CD4-positive, alpha-beta T cell treated with Interleukin-15 for 4 hours (primary cell): ENCODE data around the gene ADCY10.
"Not testable (repeated sequence)": the region's sequence is repeated elsewhere in the genome, so short reads cannot be mapped to it uniquely, and the experiment has no call there.

ENCODE experiments used
- DNase-seq: peaks from one replicate; pipeline ENCODE4 v3.0.0-alpha.2; 2020; ENCODE audit warnings: low spot score

Gene ADCY10

GRCh38 chr1:167913895-167914496, at the start of gene ADCY10:
ADCY10 (minus strand) TSS chr1:167914134; CDS start chr1:167905140, 8,994 bp downstream.
- DNase-seq, result no peak

- DNase-seq, result no peak
These were observed 43.8 kb upstream of the ADCY10 start for GRCh38 chr1:167957710-167958109.

- no peak for DNase-seq
These were observed 42.0 kb upstream of the ADCY10 start for GRCh38 chr1:167955915-167956314.

GRCh38 chr1:167950569-167950968, 36.6 kb upstream of the ADCY10 start:
- no peak for DNase-seq

DNA sequence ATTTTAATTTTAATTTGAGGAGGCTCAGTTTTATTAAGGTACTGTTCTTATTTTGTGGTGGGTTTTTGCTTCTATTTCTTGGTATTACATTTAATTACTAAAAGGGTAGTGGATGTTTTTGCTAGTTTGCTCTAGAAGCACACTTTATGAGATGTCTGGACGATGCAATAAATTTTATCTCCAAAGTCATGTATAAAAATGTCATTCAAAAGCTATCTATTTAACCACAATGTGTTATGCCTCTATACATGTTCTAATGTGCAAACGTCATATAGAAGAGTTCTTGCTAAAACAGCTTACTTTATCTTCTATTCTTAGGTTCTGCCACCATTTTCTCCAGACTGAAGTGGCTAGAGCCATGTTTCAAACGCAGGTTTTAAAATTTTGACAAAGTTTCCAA, 35.9 kb upstream of the ADCY10 start:
- DNase-seq, result no peak

DNA sequence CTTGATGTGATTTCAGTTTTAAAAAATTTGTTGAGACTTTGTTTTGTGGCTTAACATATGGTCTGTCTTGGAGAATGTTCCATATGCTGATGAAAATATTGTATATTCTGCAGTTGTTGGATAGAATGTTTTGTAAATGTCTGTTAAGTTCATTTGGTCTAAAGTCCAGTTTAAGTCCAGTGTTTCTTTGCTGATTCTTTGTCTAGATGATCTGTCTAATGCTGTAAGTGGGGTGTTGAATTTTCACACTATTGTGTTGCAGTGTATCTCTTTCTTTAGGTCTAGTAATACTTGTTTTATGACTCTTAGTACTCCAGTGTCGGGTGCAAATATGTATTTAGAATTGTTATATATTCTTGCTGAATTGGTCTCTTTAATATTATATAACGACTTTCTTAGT, 33.8 kb upstream of the ADCY10 start:
- DNase-seq, result no peak

DNA sequence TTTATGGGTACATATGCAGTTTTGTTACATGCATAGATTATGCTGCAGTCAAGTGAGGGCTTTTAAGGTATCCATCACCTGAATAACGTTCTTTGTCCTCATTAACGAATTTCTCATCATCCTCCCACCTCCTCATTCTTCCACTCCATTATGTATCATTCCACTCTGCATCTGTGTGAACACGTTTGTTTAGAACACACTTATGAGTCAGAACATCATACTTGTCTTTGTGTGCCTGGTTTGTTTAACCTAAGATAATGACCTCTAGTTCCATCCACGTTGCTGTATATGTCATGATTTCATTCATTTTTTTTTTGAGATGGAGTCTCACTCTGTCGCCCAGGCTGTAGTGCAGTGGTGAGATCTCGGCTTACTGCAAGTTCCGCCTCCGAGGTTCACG, 29.6 kb upstream of the ADCY10 start:
- no peak for DNase-seq

GRCh38 chr1:167940264-167940663, 26.3 kb upstream of the ADCY10 start:
- no peak for DNase-seq

GRCh38 chr1:167938080-167938636, 24.2 kb upstream of the ADCY10 start:
- DNase-seq, result no peak

- DNase-seq, result no peak
These were observed 23.7 kb upstream of the ADCY10 start for GRCh38 chr1:167937709-167938010.

- peak; percentile 60 for DNase-seq
These were observed 23.2 kb upstream of the ADCY10 start, which contains the start of gene MPC2 for GRCh38 chr1:167936930-167937708. MPC2 (minus strand) TSS chr1:167937072; CDS start chr1:167935841, 1,231 bp downstream.

- DNase-seq, result peak; percentile 99
These were observed 22.4 kb upstream of the ADCY10 start, which contains the start of gene DCAF6 for GRCh38 chr1:167936068-167936929. DCAF6 (plus strand) TSS chr1:167936683; CDS start chr1:167936912, 229 bp downstream.

DNA sequence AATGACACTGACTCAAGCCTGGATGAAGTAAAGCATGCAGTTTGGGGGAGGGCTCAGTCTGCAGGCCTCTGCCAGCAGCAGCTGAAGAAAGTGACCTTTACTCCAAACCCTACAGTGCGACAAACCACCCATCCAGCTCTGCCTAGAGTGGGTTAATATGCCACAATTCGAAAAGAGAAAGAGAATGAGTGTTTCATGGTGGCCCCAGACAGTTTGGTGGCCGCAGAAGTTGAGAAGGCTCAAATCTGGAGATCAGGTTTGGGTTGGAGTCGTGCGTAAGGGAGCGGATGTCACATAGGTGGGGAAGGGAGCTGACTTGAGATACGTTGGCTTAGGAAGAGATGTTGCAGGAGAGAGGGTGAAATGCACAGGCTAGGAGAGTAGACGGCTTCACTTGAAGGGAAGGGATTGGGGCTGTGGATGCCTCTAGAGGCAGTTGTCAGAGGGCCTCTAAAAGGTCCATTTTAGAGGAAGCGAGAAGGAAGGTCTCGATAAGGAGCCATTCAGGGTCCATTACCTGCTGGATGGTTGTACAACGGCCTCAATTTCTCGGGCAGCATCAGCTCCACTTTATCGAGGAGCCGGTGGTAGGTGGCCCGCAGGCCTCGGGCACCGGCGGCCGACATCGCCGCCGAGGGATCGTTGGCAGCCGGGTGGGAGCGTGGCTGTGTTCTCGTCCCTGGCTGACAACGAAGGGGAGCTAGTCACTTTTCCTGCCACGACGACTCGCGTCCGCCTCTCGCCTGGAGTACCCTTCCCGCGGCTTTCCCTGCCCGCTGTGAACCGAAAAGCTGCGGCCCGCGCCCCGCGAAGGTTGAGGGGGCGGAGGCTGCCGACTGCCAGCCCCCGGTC, 21.5 kb upstream of the ADCY10 start:
- DNase-seq, result peak; percentile 26

DNA sequence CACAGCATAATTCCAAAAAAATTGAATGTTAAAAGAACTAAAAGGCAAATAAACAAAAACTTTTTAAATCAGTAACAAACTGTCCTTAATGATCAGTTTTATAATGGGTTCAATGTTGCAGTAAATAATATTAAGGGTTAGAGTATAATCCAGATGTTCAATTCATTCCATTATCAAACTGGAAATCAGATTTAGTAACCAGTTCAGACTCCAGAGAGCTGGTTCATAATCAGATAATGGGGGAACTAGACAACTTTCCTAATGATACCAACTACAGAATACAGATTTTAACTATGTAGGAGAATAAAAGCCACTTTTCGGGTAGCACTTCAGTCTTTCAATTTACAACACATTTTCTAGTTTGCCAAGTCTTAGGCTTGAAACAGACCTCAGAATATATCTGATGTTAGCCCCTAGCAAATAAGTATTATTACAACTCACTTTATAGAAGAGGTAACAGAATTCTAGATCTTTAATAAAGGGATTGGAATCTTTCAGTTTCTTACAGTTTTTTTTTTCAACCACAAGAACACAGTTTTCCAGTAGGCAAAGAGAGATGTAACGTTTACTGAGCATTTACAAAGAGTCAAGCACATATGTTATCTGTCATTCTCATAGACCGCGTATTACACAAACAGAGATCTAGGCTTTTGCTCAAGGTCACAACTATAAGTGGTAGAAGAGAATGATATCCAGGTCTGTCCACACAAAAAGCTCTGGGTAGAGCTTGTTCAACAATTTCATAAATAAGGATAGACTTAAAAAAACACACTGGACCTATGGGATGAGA, 20.7 kb upstream of the ADCY10 start:
- peak; percentile 2 for DNase-seq

DNA sequence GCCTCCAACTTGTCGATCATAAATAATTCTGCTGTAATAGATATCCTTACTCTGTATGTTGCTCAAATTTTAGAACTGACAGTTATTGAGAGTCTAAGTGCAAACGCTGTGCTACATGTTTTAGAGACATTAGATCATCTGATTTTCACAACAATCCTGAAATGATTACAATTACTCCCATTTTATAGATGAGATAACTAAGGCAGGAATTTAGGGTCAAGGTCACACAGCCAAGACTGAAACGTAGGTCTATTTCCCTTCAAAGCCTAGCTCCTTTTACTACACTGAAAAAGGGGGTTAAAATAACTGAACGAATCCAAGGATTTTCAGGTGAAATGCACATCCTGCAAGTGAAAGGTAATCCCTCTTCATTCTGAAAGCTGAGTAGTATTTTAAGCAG, 19.9 kb upstream of the ADCY10 start:
- DNase-seq, result no peak

- no peak for DNase-seq
These were observed 15.8 kb upstream of the ADCY10 start for GRCh38 chr1:167929725-167930124.

DNA sequence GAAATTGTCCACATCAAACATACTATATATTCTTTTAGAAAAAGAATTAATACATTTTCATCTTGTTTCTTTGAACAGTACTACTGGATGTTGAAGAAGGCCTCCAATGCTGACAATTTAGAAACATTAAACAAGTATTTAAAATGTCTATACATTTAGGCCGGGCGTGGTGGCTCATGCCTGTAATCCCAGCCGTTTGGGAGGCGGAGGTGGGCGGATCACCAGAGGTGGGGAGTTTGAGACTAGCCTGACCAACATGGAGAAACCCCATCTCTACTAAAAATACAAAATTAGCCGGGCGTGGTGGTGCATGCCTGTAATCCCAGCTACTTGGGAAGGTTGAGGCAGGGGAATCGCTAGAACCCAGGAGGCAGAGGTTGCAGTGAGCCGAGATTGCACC, 15.0 kb upstream of the ADCY10 start:
- not testable (repeated sequence) for DNase-seq

- DNase-seq, result no peak
These were observed 14.5 kb upstream of the ADCY10 start for GRCh38 chr1:167928457-167928852.

GRCh38 chr1:167927046-167927754, 13.3 kb upstream of the ADCY10 start:
- no peak for DNase-seq

- DNase-seq, result no peak
These were observed 12.6 kb upstream of the ADCY10 start for GRCh38 chr1:167926486-167926997.
